SKM-1 (cell line): ENCODE measurements around the gene ZNF597.
"Not testable (repeated sequence)": the region's sequence is repeated elsewhere in the genome, so short reads cannot be mapped to it uniquely, and the experiment has no call there.

Source experiments
- DNase-seq: peaks from one replicate; lab custom pipeline; 2025; ENCODE audit not compliant: unreplicated experiment; lab: John Stamatoyannopoulos, UW

Gene ZNF597

DNA sequence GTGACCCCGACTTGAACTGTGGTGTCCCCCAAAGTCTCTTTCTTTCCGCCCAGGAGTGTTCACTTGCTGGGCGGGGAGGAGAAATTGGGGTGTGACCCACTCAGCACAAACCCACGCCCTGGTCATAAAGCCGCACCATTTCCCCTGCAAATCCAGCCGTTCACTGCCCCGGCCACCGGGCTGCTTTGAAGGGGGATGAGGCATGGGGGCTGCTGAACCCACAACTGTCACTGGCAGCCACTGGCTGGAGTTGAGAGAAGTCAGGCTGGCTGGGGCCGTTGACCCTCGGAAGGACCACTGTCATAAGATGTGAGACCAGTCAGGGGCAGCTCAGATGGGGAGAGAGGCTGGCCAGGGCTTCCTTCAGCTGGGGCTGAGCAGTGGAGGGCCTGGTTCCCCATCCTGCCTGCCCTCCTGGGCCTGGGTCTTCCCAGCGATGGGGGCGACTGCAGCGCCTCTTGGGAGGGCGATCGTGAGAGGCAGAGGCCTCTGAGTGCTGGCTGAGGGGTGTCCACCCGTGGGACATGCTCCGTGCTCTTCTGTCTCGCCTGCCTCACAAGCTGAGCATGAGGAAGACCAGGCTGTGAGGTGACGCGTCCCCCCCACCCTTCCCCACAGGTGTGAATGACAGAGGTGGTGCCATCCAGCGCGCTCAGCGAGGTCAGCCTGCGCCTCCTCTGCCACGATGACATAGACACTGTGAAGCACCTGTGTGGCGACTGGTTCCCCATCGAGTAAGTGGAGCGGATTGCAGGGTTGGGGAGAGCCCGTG, 32.5 kb upstream of the ZNF597 start:
- DNase-seq: no peak

DNA sequence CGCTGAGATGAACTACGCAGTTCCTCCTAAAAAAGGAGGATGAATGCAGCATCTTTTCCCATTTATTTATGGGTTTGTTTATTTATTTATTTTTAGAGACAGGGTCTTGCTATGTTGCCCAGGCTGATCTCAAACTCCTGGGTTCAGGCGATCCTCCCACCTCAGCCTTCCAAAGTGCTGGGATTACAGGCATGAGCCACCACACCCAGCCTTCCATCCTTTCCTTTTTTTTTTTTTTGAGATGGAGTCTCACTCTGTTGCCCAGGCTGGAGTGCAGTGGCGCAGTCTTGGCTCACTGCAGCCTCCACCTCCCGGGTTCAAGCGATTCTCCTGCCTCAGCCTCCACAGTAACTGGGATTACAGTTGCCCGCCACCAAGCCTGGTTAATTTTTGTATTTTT, 31.6 kb upstream of the ZNF597 start:
- DNase-seq: not testable (repeated sequence)

DNA sequence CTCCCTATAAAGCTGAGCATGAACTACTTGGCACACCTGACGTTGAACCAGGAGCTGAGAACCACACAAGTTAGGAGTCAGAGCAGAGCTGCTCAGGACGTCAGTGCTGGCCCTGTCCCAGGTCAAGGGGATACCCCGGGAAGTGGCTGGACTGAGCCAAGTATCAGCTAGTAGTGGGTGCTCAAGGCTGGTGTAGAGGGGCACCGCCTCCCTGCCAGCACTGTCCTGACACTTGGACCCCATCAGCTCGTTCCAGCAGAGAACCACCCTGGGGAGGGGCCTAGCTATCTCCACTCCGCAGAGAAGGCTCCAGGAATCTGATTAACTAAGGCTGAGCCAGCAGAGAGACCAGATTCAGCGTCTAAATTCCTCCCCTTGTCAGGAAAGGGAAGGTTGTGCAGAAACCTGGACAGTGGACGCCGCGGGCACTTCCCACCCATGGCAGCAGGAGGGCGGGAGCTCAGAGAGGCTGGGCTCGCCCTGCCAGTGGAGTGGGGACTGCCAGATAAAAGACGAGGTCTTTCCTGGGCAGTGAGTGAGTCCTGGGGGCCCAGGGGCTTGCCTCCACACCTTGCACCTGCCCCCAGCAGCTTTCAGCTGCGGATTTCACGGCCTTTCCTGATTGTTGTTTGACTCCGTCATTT, 31.0 kb upstream of the ZNF597 start:
- DNase-seq: no peak

DNA sequence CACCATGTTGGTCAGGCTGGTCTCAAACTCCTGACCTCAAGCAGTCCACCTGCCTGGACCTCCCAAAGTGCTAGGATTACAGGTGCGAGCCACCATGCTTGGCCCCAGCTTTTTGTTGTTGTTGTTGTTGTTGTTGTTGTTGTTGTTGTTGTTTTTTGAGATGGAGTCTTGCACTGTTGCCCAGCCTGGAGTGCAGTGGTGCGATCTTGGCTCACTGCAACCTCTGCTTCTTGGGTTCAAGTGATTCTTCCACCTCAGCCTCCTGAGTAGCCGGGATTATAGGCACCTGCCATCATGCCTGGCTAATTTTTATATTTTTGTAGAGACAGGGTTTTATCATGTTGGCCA, 30.3 kb upstream of the ZNF597 start:
- not testable (repeated sequence) for DNase-seq

DNA sequence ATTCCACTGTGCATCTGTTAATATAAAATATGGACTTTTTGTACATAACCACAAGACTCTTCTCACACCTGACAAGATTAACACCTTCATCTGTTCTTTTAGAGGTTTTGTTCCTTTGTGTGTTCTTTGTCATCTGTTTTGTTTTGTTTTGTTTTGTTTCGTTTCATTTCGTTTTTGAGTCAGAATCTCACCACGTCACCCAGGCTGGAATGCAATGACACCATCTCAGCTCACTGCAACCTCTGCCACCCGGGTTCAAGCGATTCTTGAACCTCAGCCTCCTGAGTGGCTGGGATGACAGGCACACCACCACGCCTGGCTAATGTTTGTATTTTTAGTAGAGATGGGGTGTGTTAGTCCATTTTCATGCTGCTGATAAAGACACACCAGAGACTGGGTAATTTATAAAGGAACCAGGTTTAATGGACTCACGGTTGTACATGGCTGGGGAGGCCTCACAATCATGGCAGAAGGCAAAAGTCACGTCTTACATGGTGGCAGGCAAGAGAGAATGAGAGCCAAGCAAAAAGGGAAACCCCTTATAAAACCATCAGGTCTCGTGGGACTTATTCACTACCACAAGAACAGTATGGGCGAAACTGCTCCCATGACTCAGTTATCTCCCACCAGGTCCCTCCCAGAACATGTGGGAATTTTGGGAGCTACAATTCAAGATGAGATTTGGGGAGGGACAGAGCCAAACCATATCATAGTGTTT, 29.7 kb upstream of the ZNF597 start:
- no peak for DNase-seq

DNA sequence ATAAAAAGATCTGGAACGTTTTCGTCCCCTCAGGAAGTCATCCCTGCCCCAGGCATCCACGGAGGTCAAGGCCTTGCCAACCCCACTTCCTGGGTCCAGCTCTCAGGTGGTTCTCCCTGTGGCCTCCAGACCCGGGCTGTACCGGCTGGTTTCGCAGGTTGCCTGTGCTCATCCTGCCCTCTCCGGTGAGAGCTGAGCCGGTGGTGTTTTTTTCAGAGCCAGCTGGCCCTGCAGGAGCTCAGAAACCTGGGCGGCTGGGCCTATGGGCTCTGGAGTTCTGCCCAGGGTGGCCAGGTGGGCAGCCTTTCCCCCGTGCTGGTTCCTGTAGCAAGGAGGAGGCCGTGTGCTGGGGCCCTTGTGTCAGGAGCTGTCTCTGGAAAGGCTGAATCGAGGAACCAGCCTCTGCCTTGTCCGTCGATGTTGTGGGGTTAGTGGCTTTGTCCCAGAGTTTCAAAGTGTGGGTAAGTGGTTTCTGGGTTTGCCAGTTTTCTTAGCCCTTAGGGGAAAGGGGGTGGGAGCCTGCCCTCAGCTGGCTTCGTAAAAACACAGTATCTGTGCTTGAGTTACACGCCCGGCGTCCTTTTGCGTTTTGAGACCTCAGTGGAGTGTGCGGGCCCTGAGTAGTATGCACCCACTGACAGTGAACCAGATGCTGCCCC, 28.3 kb upstream of the ZNF597 start:
- no peak for DNase-seq

DNA sequence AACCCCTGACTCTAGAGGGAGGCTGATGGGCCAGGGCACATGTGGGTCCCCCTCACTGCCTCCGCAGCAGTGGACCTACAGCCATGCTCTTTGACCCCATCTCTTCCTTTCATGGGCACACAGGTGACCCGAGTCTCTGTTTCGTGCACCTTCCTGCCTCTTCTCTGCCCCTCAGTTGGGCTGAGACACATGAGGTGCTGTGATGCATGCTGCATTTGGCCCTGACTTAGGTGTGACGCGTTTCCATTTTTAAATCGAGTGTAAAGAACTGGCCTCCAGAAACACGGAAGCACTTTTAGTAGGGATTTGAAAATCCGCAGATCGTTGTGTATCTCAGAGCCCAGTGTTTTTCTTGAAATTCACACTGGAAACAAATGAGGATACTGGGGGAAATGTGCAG, 27.4 kb upstream of the ZNF597 start:
- no peak for DNase-seq

DNA sequence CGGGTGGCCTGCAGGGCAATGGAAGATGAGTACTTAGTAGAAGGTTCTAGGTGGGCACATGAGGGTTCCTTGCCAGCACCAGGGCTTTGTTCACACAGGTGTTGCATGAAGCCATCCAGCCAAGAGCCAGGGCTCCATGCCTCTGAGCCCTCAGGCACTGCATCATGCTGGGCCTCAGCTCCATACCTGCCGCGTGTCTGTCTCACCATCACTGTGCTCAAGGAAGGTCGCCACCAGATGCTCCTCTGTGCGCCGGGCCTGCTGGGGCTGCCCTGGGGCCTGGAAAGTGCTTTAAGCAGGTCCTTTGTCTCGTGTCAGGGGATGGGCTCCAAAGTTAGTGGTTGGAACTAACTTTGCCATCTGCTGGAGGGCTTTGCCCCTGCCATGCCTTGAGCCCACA, 26.4 kb upstream of the ZNF597 start:
- DNase-seq: no peak

DNA sequence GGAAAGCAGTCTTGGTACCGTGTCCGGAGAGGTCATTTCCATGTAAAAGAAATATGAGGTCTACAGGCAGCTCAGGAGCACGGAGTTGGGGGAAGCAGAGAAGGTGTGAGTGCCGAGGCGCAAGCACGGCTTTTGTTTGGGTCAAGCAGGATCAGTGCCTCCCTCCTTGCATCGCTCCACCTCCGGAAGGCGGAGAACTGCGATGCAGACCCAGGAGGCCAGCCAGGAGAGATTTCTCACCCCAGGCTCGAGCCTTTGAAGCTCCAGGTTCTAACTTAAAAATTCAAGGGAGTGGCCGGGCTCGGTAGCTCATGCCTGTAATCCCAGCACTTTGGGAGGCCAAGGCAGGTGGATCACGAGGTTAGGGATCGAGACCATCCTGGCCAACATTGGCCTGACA, 25.2 kb upstream of the ZNF597 start:
- no peak for DNase-seq

DNA sequence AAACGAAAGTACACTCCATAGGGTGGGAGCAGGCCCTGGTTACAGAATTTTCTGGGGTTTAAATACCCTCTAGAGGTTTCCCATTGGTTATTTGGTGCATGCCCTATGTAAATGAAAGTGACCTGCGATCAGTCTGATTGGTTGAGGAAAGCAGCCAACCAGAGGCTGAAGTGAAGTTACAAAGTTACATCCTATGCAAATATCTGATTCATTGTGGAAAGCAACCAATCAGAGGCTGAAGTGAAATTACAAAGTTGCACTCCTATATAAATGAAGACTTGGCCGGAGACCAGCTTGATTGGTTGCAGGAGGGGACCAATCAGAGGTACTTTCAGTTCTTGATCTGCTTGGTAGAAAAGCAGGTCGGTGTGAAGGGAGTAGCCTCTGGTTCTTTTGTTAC, 24.6 kb upstream of the ZNF597 start:
- no peak for DNase-seq

DNA sequence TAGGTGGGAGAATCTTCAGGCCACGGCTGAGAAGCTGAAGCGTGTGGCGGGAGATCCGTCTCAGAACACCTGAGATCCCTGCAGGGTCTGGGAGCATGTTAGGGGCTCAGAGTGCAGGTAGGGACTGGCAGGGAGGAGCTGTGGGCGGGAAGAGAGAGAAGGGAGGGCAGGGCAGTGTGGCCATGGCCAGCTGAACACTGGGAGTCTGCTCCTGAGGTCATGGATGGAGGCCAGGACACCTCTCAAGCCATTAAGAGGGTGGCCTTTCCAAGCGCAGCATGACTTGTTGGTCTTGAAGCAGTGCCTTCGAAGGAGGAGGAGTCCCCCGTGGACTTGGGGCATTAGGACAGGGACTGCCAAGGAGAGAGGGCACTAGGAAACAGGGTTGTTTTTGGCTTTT, 23.9 kb upstream of the ZNF597 start:
- no peak for DNase-seq

DNA sequence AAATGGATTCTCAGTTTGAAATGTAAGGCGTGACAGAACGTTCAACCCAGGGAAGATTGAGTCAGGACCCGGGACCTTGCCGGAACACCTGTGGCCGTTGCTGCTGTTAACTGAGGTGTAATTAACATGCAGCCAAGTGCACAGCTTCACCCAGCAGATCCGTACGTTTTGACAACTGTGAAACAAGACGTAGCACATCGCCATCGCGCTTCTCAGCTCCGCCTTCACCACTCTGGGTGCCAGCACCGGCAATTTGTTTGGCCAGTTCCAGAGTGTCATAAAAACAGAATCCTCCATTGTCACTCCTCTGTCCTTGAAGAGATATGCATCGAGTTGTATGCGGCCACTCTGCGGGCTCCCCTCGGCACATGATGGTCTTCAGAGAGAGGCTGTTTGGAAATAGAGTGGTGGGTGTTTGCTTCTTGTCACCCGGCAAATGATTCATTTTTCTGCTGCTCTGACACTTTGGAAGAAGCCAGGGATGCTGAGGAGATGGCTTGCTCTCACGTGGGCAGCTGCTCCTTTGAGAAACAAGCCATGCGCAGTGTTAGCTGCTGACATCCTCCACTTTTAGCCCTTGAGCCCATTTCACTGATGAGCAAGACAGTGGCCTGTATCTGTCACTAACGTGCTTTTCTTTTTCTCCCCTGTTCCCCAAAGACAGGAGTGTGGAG, 22.7 kb upstream of the ZNF597 start:
- no peak for DNase-seq

DNA sequence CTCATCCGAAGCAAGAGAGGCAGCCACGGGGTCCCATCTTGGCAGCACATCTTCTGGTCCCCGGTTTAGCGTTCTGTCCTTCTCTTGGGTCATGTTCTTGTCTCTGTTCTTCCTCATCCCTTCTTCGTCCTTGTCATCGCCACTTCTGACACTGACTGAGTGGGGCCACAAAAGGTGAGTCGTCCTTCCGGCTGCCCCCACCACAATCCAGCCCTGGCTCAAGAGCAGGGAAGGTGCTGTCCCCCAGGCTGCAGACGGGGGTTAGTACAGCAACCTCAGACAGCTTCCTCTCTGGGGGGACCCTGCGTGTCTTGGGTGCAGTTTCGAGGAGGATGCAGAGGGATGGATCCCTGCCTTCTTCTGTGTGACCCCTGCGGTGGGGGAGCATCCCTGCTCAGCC, 22.0 kb upstream of the ZNF597 start:
- no peak for DNase-seq

DNA sequence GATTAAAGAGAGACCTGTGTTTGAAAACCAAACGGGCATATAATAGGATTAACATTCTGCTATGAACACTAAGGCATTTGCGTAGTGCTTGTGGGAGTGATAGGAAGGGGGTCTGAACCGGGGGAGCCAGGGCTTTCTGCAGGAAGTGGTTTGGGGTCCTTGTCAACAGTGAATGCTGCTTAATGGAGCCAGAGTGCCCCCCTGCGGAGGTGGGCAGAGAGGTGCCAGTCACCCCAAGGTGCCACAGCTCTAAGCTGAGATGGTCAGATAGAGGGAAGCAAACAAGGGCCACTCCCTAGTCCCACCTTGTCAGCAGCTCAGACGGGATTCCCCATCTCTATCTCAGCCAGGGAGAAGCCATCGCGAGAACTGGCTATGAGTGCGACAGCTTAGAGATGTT, 17.8 kb upstream of the ZNF597 start:
- no peak for DNase-seq

DNA sequence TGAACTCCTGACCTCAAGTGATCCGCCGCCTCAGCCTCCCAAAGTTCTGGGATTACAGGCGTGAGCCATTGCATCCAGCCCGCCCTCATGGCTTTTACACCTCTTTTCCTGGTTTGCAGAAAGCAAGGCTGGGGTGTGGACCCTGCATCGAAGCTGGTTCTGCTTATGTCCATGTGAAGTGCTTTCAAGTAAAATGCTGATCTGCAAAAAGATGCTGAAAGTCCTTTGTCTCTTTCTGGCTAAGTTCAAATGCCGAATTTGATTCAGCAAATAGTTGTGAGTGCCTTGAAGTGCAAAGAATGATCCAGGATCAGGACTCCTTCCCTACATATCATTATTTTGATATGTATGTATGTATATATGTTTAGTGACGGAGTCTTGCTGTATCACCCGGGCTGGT, 17.3 kb upstream of the ZNF597 start:
- no peak for DNase-seq

DNA sequence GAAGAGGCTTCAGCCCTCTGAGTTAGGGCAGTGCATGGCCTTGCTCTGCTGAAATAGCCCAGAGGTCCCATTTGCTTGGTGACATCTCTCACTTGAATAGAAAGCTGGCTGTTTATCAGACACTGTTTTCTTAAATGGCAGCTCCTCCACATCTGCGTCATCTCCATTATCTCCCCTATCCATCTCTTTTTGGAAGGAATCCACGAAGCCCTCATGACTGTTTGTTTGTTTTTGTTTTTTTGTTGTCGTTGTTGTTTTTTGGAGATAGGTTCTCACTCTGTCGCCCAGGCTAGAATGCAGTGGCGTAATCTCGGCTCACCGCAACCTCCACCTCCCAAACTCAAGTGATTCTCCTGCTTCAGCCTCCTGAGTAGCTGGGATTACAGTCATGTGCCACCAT, 16.8 kb upstream of the ZNF597 start:
- DNase-seq: no peak

DNA sequence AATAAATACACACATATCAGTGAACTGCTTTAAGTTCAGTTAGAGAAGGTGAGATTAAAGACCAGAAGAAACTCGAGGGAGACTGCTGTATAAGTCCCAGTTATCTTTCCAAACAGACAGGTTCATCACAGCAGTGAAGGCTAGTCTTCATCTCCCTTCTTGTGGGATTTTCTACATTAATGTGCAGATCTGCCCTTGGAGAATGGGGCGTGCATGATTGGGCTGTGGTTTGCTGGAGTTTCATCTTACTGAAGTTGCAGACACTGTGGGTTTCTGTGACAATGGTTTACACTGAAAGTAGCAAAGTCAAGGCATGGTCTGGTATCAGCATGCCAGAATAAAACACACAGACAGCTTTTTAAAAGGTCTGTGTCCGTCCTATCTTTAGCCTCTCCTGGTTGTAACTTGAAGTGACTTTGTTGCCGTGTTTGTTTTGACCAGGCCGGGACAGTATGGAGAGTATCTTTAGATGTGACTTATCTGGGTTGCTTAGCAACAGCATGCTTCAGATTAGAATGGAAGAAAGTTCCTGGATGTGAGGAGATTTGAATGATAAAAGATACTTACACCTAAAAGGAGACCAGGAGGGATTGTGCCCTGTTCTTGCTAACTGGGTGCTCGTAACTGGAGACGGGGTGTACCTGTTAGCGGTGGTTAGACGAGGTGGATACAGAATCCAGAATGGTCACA, 16.2 kb upstream of the ZNF597 start:
- DNase-seq: no peak

DNA sequence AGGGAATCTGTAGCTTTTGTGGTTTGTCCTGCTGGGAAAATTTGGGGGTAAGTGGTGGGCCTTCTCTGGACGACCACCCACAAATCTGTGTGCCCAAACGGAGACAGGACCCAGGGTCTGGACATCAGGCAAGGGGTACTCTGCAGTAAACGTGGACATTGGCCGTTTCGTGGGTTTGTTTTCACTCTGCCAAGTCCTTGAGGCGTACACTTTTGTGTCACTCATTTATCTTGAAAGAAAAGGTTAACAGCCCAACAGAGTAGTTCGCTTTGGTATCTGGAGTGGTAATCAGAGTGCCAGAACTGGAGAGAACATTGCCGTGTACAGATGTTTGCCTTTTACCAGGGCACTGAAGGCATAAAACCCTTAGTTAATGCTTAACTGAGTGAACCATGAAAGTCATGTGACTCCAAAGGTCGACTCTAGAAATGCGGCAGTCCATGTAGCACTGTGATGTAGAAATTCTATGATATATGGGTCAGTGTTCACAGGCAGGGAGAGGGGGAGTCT, 15.6 kb upstream of the ZNF597 start:
- DNase-seq: no peak

DNA sequence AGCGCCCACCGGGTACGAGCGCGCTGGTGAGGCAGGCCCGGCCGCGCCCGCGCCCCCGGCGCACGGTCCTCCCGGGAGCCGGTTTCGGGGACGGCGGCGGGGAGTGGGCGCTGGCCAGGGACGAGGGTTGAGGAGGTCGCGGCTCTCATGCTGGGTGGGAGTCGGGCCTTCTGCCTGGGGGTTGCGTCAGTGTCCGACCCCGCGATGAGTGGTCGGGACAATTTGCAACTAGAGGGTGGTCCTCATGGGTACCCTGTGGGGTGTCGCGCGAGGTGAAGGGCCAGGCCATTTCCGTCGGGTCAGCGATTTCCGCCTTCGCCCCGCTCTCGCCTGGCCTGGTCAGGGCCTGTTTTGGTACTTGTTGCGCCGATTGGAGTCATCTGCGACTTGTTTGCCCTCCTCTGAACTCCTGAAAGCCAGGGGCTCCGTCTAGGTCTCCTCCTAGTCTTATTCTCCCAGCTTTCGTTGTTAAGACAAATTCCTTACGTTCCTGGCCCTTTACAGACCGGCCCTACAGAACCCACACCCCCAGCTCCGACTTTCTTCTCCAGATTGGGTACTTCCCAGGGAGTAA, 15.1 kb upstream of the ZNF597 start:
- no peak for DNase-seq
